ENCODE measurements around the gene NEUROD2. TPM values are rescaled to one million over a fixed set of nuclear protein-coding genes. Genes with fewer than 3 reads are reported as not detected.
A peak's percentile ranks its signal among the peaks of the same experiment; 100 is the strongest.

Gene NEUROD2
- total RNA-seq, 1 experiment from 2014 or later, result not detected

- no peak for DNase-seq (ENCODE audit: low read depth)
Observed at GRCh38 chr17:39618956-39619785, 11.5 kb upstream of the NEUROD2 start.

GRCh38 chr17:39618246-39618913 lies 10.7 kb upstream of the NEUROD2 start:
- peak; percentile 12 for DNase-seq (ENCODE audit: low read depth)

GRCh38 chr17:39617446-39618245 lies 9.9 kb upstream of the NEUROD2 start:
- peak; percentile 67 for DNase-seq (ENCODE audit: low read depth)

- DNase-seq (ENCODE audit: low read depth), result no peak
Observed at GRCh38 chr17:39617100-39617445, 9.4 kb upstream of the NEUROD2 start.

GRCh38 chr17:39615434-39615833 lies 7.7 kb upstream of the NEUROD2 start:
- no peak for DNase-seq (ENCODE audit: low read depth)

GRCh38 chr17:39614545-39615157 lies 6.9 kb upstream of the NEUROD2 start:
- DNase-seq (ENCODE audit: low read depth), result no peak

- no peak for DNase-seq (ENCODE audit: low read depth)
Observed at GRCh38 chr17:39612935-39613464, 5.3 kb upstream of the NEUROD2 start.

- no peak for DNase-seq (ENCODE audit: low read depth)
Observed at GRCh38 chr17:39612291-39612894, 4.7 kb upstream of the NEUROD2 start.

- no peak for DNase-seq (ENCODE audit: low read depth)
Observed at GRCh38 chr17:39611401-39612112, 3.8 kb upstream of the NEUROD2 start.

- DNase-seq (ENCODE audit: low read depth), result no peak
Observed at GRCh38 chr17:39609416-39610025, 1.8 kb upstream of the NEUROD2 start.

GRCh38 chr17:39608142-39608981 lies 642 bp upstream of the NEUROD2 start:
- no peak for DNase-seq (ENCODE audit: low read depth)

- no peak for DNase-seq (ENCODE audit: low read depth)
Observed at GRCh38 chr17:39607057-39607850, 466 bp downstream of the NEUROD2 start.

- no peak for DNase-seq (ENCODE audit: low read depth)
Observed at GRCh38 chr17:39606434-39607056, 1.2 kb downstream of the NEUROD2 start.

- no peak for DNase-seq (ENCODE audit: low read depth)
Observed at GRCh38 chr17:39605492-39606433, 2.0 kb downstream of the NEUROD2 start.

- no peak for DNase-seq (ENCODE audit: low read depth)
Observed at GRCh38 chr17:39604911-39605491, 2.7 kb downstream of the NEUROD2 start.

- DNase-seq (ENCODE audit: low read depth), result no peak
Observed at GRCh38 chr17:39603304-39604016, 4.3 kb downstream of the NEUROD2 start.

Measured in RPMI7951 (cell line).